Measurements from ENCODE around the gene GTSE1. TPM values are rescaled to one million over a fixed set of nuclear protein-coding genes. Genes with fewer than 3 reads are reported as not detected.

GTSE1 gene
- polyA plus RNA-seq, 1 donor = 8.2 TPM

DNA sequence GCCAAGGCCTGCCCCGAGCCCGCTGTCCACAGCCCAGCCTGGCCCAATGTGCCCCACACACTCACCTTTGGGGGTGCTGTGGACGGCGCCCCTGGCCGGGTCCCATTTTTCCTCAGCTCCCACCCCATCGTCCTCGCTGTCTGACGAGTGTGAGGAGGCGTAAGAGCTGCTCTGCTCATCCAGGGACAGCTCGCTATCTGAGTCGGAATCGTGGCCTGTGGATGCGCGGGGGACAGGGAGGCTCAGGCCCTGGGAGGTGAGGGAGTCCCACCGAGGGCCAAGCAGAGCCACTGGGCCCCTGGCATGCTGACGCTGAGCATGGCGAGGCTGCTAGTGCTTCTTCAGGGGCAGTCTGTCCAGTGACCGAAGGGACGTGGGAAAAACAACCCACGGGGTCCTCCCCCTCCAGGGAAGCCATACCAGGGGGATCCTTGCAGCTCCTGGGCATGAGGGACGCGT, 68.5 kb downstream of the GTSE1 start:
- DNase-seq (ENCODE audit: low read depth) = no peak

DNA sequence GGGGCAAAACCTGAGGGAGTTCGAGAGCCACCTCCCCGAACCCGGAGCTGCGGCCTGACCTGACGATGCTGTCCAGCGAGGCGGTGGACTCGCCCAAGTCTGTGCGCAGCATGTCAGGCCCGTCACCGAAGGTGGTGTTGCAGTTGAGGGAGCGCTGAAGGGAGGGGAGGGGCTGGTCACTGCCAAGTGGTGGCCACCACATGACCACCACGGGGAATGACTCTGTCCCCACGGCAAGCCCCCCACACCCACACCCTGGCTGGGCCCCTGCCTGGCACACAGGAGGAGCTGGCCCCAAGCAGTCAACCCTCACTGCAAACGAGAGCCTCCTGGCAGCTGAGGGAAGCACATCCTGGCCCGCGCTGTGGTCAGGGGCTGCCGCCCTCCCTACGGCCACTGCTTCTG, 69.7 kb downstream of the GTSE1 start:
- DNase-seq (ENCODE audit: low read depth) = no peak

- DNase-seq (ENCODE audit: low read depth) = no peak
Observed at GRCh38 chr22:46366801-46367706, 70.4 kb downstream of the GTSE1 start.

DNA sequence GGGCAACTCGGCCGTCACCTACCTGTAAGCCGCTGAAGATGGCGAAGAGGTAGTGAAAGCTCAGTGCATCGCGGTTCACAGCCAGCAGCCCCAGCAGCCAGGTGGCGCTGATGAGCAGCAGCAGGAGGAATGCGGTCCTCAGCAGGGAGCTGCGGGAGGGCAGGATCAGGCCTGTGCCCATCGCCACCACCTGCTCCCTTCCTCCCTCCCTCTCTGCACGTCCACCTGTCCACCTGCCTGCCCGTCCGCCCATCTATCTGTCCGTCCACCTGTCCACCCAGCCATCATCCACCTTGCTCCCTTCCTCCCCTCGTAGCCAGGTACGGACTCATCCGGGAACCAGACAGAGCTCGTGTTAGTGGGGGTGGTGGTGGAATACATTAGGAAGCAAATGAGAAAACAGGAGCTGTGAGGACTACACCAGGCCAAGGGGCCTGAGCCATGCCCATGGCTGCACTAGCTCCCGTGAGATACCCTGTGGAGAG, 71.1 kb downstream of the GTSE1 start:
- no peak for DNase-seq (ENCODE audit: low read depth)

DNA sequence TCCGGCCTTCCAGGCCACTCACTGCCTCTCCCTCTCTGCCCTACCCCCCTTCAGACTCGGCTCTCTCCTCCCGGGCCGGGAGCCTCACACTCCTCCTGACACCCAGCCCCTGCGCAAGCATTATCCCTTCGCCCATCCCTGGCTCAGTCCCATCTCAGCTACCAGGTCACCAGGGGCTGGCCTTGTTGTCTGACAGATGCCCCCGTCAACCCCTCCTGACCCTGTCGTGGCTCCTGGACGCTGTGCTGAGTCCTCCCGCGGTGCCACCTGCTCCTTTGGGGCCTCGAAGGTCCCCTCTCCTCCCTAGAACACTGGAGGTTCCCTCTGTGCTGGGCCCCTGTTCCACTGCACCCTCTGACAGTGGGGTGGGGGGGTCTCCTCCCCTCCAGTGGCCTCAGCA, 71.8 kb downstream of the GTSE1 start:
- DNase-seq (ENCODE audit: low read depth) = no peak

- DNase-seq (ENCODE audit: low read depth) = no peak
Observed at GRCh38 chr22:46368871-46369715, 72.4 kb downstream of the GTSE1 start.

DNA sequence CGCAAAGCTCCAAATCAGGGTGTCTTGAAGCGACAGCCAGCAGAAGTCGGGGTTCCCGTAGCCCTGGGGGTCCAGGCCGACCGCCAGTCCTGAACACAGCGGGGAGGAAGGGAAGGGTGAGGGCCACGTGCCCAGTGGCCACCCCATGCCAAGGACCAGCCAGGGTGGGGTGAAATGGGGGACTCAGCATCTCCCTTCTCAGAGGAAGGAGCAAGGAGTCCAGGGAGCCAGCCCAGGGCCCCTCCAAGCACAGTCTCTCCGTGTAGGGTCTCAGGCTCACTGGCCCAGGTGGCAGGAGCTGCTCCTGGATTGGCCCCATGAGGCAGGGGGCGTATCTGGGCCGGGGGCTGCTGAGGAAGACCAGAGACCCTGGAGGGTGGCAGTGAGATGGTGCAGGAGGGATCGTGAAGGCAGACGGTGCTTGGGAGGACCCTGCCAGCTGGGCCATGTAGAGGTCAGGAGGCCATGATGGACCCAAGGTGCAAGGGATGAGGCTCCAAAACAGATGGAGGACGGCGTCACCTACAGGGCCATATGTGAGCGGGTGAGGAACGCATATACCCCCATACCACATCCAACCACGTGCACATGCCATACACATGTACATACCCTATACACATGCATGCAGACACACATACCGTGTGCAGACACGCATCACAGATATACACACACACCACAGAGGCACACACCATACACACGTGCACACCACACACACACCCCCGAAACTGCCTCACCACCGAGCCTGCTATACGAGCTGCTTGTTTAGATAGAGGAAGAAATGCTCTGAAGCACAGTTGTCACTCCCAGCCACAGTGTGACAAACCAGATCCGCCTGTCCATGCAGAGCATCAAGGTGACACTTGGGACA, 73.3 kb downstream of the GTSE1 start:
- DNase-seq (ENCODE audit: low read depth) = no peak

- no peak for DNase-seq (ENCODE audit: low read depth)
Observed at GRCh38 chr22:46370584-46371291, 74.1 kb downstream of the GTSE1 start.

- no peak for DNase-seq (ENCODE audit: low read depth)
Observed at GRCh38 chr22:46371623-46372226, 75.1 kb downstream of the GTSE1 start.

- DNase-seq (ENCODE audit: low read depth) = no peak
Observed at GRCh38 chr22:46372686-46373085, 76.0 kb downstream of the GTSE1 start.

DNA sequence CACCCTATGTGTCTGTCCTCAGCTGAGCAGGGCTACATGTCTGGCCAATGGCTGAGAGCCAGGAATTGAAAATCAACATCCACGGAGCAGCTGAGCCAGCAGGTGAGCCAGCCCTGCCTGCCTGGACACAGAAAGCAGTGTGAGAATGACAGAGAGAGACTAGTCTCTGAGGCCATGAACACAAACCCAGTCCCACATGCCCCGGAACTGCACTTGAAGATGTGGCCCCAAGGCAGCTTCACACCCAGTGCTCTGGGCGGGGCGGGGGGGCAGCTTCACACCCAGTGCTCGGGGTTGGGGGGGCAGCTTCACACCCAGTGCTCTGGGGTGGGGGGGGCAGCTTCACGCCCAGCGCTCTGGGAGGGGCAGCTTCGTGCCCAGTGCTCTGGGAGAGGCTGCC, 76.5 kb downstream of the GTSE1 start:
- DNase-seq (ENCODE audit: low read depth) = no peak

DNA sequence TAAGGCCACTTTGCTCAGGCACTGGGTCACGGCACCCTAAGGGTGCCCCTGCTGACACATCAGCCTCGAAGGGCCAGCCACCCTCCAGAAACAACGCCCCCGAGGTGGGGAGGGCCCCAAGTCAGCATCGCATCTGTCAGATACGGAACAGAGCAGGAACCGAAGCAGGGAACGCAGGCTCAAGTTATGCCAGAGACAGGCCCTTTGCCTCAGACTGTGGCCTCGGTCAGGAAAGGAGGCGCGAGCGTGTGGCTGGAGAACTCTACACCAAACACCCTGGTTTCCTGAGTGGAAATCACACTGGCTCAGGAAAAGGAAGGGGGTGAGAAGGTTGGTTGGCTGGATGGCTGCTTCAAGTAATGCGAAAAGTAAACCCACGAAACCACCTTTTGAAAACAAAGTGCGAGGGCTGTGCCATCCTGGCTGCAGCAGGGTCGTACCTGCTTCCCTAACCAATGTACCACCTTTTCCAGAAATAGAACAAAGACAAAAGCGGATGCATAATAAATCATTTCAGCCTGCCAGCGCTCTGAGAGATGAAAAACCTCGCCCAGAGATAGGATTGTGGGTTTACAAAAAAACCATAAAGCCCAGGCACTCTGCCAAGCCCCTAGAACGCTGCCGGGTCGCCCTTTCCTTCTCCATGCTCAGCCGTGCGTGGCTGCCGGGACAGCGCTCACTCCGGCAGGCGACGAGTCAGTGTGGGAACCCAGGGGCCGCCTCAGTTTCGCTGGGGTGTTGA, 77.4 kb downstream of the GTSE1 start:
- no peak for DNase-seq (ENCODE audit: low read depth)

- DNase-seq (ENCODE audit: low read depth) = no peak
Observed at GRCh38 chr22:46374663-46375474, 78.2 kb downstream of the GTSE1 start.

DNA sequence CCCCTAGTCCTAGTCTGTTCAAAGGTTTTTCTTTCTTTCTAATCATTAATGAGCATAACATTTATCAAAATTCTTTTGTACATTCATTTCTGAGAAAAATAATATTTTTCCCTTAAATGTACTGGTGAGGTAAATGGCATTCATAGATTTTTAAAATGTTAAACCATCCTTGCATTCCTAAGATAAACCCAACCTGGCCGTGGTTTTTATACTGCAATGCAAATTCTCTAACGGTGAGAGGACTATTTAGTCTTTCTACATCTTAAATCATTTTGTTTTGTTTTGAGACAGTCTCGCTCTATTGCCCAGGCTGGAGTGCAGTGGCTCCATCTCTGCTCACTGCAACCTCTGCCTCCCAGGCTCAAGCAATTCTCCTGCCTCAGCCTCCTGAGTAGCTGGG, 79.4 kb downstream of the GTSE1 start:
- no peak for DNase-seq (ENCODE audit: low read depth)

- DNase-seq (ENCODE audit: low read depth) = no peak
Observed at GRCh38 chr22:46376908-46377524, 80.3 kb downstream of the GTSE1 start.

DNA sequence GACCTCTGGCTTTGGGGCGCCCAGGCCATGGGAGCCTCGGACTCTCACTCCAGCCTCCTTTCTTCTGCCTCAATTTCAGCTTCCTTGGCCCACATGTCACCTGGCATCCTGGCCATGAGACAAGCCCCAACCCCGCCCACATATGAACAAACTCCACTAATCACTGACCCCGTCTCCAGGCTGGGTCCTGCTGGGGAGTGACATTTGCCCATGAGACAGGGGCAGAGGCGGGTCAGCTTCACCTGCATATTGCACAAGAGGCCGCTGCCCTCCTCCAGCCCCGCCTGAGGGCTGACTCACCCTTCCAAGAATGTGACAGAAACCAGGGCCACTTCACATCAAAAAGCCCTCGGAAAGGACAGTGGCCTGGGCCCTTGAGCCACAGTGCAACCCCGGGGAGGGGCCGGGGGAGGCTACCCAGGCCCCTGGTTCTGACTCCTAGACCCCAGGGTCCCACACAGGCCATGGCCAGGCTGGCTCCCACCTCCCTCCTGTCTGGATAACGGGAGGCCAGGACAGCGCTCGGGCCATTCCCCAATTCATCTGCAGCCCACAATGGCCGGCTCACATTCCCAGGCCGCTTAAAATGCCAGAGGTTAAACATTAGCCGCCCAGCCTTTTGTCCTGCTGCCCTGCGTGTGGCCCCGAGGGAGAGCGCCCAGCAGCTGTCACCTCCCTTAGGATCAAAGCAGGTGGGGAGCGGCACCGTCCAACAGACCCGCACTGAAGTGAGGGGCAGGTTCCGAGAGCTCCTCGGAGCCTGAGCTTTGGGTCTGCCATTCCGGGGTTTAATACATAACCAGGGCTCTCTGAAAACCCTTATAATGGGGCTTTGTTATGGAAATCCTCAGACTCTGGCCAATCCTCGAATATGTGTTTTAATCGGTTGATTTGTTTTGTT, 81.1 kb downstream of the GTSE1 start:
- no peak for DNase-seq (ENCODE audit: low read depth)

- no peak for DNase-seq (ENCODE audit: low read depth)
Observed at GRCh38 chr22:46378426-46379065, 81.9 kb downstream of the GTSE1 start.

All from forelimb muscle (tissue), 1 donor.